Stimulated activated CD8-positive, alpha-beta memory T cell treated with anti-CD3 and anti-CD28 coated beads, Interleukin-7, amount 100 ng/mL, for 24 hours (primary cell): ENCODE measurements around the gene CDK5RAP1.
"Not testable (repeated sequence)": the region's sequence is repeated elsewhere in the genome, so short reads cannot be mapped to it uniquely, and the experiment has no call there.

Experiments used
- DNase-seq: peaks from one replicate; pipeline ENCODE4 v3.0.0-alpha.2; 2020; ENCODE audit warnings: low read depth

Gene CDK5RAP1

DNA sequence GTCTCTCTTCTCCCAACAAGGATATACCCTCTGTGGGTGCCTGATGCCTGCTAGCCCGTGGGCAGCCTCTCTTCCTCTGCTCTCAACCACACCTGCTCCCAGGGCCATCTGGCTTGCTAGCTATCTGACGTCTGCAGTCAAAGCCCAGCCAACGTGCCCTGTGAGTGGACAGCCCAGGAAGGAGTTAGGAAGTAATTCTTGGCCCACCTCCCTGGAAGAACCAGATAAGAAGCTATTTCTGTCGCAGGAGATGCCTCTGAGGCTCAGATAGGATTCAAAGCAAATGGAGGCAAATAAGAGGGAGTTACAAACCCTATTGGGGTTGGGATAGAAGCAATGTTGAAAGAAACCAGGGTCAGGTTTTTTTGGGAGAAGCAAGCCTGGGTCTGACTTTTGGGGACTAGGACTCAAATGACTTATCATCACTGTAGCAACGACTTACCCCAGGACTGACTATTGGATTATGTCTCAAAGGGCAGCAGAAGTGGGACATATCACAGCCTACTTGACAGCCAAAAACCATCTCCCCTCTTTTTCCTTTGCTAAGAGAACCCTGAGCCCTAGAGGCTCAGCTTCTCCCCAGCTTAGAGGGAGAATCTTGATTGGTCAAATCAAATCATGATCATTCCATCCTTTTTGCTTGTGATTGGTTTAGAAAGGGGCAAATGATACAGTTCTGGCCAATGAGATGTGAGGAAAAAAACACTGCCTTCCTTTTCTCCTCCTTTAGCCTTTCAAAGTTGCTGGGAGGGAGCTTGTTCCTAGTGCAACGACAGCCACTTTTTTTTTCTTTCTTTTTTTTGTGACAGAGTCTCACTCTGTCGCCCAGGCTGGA is 18.0 kb upstream of the CDK5RAP1 start:
- no peak for DNase-seq

DNA sequence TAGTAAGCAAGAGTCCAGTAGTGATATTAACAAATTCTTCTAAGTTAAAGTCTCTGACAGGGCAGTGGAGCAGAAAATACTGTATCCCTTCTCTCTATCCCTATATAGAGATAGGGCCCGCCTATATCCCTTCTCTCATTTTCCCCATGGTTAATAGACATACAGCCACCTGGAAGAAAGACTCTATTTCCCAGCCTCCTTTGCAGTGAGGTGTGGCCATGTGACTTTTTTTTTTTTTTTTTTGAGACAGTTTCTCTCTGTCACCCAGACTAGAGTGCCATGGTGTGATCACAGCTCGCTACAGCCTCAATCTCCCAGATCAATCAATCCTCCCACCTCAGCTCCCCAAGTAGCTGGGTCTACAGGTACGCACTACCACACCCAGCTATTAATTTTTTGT is 16.7 kb upstream of the CDK5RAP1 start:
- DNase-seq = no peak

DNA sequence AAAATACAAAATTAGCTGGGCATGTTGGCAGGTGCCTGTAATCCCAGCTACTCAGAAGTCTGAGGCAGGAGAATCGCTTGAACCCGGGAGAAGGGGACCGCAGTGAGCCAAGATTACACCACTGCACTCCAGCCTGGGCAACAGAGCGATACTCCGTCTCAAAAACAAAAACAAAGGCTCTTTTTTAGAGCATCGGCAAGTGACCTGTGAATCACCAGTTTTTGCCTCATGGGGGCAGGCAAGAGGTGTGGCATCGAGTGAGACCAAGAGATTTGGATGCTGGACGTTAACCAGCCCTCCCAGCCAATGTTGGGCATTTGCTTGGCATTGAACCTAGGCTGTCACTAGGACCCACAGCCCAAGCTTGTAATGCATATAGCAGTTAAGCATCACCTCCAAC is 14.6 kb upstream of the CDK5RAP1 start:
- DNase-seq = no peak

DNA sequence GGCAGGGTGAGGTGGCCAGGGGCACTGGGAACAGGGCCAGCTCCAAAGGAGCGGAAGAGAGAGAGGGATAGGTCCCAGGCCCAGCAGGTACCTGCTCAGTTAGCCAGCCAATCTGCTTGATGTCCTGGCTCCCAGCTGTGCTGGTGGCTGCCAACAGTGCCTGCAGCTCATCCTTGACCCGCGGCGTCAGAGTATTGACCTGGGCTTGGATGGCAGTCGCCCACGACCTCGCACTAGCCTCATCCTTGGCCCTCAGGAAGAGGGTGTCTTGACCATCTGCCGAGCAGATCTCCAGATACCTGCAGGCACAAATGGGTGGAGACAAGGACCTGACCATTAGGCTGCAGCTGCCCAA is 11.1 kb upstream of the CDK5RAP1 start:
- no peak for DNase-seq

DNA sequence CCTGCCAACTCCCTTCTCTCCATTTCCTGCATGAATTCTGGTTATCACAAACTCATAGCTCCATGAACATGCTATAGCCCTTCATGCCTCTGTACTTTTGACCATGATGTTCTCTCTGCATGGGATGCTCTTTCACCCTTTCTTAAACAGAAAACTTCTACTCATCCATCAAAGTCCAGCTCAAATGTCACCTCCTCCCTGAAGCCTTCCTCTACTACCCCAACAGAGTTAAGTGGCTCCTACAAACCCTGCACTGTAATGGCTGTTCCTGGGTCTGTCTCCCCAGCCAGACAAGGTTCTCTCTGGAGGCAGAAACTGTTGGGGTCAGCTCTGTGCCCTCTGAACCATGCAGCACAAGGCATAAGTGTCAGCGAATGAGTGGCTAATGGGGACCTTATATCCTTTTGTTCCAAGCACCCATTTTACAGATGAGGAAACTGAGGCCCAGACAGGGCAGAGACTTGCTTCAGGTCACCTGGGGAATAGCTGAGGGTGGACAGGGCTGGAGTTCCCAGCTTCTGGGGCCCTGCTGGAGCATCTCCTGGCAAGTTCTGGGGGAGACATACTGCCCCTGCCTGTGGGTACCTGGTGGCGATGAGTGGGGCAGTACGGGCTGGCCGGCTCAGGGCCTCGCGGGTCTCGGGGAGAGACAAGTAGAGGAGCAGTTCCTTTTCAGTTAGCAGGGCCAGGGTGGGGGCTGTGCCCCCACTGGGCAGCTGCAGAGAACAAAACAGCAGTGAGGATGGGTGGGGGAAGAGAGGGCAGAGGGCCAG is 10.6 kb upstream of the CDK5RAP1 start:
- DNase-seq = no peak

DNA sequence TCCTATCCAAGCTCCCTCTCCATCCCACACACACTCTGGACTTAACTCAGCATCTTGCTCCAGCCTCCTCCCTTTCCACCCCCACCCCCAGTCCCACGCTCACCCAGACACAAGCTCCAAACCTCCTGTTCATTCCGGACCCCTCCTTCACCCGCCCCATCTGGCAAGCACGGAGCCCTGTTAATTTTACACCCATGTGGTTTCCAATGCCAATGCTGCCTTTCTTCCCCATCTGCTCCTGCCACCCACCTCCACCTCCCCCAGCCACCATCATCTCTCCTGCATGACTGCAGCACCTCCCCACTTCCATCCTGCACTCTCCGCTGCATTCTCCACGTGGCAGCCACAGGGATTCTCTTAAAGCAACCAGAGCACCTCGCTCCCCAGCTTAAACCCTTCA is 9.9 kb upstream of the CDK5RAP1 start:
- no peak for DNase-seq

DNA sequence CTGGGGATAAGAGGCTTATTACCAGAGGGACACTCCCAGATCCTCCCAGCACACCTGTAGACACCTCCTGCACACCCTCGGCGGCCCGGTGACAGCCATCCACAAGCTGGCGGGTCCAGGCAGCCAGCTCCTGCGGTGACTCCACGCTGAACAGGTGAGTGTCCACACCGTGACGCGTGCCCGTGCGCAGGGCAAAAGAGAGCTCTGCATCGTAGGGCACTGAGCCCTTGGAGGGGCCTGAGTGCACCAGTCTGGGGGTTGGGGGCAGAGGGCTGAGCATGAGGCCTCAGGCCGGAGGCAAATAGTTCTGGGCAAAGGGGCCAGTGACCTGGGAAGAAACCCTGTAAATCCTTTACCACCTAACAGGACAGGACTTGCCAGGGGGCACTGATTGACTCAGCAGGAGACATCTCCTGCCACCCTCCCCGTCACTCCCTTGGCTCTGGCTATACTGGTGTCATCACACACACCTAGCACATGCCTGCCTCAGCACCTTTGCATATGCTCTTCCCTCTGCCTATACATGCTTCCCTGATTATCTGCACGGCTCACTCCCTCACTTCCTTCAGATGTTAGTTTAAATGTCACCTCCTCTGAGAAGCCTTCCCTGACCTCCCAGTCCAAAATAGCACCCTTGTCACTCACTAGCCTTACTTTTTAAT is 8.9 kb upstream of the CDK5RAP1 start:
- no peak for DNase-seq

DNA sequence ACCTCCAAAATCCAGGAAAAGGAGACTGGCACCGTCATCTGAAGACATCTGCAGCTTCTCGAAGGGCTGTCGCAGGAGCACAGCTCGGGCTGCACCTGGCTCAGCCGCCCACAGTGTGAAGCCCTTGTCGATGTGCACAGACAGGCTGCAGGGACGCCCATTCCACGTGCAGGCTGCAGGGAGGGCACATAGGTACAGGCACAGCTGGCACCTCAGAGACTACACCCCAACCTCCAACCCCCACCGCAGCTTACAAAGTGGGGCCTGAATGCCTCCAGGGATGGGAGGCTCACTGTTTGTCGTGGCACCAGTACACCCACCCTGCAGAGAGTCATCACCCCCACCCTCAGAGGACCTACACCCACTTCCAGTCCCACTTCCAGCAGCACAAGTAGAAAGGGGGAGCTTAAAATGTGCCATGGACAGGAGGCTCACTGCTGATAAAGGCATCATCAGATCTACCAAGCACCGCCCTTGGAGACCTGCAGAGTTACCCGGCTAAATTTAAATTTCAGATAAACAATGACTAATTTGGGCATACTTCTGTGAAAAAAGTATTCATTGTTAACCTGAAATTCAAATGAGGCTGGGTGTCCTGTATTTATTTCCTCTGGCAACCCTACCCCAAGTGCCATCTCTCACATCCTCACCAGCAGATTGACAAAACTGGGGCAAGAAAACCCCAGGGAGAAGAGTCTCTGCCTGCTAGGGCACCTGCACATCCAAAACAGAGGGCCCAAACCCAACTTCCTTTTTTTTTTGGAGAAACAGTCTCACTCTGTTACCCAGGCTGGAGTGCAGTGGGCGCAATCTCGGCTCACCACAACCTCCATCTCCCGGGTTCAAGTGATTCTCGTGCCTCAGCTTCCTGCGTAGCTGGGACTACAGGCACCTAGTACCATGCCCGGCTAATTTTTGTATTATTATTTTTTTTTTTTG is 7.7 kb upstream of the CDK5RAP1 start:
- no peak for DNase-seq

DNA sequence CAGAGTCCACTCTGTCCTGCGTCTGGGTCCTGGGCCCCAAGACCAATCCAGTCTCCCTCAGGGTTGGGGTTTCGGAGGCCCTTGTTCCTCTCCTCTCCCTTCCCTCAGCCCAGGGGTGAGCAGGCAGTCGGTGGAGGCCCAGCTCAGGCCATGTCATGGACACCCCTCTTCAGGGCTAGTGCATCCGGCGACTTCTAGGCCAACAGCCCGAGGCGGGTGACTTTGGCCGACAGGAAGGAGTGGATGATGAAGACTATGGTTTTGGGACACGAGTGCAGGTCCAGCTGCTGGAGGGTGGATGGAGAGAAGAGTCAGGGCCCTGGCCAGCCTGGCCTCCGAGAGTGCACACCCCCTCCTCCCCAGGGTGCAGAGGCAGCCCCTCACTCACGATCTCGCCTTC is 7.0 kb upstream of the CDK5RAP1 start:
- DNase-seq = no peak

DNA sequence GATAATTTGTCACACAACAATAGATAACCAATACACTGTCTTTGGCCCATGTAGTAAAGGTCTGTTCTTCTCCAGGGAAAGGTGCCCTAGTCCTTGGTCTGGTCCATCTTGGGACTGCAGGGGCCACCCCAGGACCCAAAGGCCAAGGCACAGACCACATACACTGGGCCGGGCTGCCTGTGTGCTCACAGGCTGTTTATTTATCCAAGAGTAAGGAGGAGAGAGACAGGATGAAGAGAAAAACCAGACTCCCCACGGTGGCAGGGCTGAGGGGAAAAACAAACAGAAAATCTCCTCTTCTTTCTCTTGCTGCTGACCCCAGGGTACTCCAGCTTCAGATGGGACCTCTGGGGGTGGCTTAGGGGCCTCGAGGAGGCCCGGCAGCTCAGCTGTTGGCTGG is 6.5 kb upstream of the CDK5RAP1 start:
- no peak for DNase-seq

DNA sequence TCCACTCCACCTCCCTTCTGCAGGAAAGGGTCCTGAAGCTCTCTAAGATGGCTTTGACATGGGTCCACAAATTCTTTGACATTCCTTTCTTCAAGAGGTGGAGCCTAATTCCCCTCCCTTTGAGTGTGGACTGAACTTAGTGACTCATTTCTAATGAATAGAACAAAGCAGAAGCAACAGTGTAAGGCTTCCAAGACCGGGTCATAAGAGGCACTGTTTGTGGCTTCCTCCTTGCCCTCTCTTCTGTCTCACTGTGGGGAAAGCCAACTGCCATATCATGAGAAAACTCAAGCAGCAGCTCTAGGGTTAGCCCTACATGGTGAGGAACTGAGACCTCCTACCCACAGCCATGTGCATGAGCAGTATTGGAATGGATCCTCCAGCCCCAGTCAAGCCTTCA is 5.9 kb upstream of the CDK5RAP1 start:
- DNase-seq = no peak

DNA sequence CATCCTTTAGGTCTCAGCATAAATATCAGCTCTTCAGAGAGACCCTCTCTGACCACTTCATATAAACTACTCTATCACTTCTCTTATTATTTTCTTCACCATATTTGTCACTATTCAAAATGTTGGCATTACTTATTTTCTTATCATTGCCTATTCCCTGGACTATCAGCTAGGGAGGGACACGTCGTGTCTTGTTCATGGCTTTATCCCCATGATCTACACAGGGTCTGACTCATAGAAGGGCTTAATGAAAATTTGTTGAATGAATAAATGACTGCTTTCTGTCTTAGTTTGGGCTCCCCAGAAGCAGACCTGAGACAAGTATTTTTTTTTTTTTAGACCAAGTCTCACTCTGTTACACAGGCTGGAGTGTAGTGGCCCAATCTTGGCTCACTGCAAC is 3.0 kb upstream of the CDK5RAP1 start:
- DNase-seq = no peak

DNA sequence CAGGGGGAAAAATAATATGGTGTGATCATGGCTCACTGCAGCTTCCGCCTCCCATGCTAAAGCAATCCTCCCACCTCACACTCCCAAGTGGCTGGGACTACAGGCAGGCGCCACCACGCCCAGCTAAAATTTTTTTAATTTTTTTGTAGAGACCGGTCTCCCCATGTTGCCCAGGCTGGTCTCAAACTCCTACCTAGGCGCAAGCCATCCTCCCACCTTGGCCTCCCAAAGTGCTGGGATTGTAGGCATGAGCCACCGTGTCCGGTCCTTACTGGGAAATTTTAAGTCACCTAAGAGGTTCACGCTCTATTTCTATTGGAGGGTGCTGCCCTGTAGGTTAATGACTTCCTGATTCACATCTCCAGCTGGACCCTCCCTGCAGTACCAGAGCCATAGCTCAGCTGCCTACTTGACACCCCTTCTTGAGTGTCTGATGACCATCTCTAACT is 626 bp upstream of the CDK5RAP1 start:
- no peak for DNase-seq

DNA sequence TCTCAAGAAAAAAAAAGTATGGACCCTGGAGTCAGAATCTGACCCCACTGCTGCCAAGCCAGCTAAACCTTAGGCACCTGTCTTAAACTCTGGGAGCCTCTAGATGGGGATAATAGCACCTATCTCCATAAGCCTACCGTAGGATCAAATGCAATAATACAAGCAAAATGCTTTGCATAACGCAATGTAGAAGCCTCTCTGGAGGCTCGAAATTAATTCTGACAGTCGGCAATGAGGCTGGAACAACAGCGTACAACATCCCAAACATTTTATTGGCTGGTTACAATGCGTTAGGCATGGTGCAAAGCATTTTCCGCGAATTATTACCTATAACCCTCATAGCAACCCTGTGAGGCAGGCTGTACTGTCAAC is 521 bp downstream of the CDK5RAP1 start:
- DNase-seq = no peak

DNA sequence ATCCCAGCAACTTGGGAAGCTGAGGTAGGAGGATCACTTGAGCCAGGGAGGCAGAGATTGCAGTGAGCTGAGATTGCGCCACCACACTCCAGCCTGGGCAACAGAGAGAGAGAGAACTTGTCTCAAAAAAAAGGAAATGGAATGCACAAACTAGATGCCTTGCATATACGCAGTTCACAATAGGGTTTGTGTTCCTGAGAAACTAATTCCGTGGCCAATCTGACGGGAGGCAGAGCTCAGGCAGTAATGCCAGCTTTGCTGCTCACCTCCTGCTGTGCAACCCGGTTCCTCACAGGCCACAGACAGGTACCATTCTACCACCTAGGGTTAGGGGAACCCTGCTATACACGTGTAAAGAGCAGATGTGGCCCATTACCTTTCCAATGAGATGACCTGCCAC is 1.4 kb downstream of the CDK5RAP1 start:
- no peak for DNase-seq

DNA sequence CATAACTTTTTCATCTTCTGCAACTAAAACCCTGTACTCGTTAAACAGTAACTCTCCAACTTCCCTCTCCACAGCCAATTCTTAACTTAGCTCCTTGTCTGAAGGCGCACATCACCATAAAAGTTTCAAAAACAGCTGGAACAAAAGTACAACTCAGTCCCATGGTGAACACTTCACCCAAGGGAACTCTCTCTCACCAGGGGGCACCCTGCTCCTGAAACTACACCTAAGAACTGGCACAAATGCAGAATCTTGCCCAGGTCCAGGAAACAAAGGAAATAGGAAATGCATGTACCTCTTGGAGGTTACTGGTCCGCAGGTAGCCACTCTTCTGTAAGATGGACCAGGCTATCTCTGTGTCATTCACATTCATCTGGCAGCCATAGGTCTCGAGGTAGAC is 6.6 kb downstream of the CDK5RAP1 start:
- DNase-seq = no peak

DNA sequence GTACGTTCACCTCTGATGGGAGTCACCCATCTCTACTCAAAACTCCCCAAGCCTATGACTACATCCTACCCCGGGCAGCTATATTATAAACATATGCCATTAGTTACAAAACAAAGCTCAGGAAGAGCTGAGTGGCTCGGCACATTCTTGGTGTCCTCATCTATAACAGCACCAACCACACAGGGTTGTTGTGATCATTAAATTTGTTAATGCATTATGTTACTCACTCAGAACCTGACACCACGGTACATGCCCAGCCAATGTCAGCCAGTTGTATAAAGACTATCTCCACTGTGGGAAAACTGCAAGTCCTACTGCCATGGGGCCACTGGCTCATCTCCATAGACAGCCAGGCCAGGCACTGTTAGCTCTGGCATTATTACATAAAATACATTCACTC is 7.7 kb downstream of the CDK5RAP1 start:
- no peak for DNase-seq

DNA sequence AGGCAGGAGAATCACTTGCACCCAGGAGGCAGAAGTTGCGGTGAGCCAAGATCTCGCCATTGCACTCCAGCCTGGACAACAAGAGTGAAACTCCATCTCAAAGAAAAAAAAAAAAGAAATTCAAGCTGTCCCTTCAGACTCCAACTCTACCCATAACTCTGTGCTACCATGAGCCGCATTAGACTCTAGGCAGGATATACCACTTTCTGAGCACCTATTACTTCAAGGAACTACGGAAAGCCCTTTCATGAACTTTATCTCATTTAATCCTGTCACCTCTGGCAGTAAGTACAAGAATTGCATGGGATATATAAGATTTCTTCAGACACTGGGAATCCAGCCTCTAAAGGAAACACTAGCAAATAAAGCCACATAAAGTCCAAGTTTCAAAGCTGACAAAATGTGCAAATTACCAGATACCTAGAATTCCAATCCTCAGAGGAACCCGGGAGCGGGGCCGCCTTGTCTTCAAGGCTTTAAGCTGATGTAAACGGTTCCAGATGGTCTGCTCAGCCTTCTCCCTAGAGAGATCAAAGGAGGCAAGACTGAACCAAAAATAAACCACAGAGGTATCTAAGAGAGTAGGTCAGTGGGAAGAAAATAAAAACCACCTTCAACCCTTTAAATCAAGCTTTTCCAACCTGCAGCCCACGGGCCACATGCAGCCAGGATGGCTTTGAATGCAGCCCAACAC is 9.4 kb downstream of the CDK5RAP1 start:
- DNase-seq = no peak

DNA sequence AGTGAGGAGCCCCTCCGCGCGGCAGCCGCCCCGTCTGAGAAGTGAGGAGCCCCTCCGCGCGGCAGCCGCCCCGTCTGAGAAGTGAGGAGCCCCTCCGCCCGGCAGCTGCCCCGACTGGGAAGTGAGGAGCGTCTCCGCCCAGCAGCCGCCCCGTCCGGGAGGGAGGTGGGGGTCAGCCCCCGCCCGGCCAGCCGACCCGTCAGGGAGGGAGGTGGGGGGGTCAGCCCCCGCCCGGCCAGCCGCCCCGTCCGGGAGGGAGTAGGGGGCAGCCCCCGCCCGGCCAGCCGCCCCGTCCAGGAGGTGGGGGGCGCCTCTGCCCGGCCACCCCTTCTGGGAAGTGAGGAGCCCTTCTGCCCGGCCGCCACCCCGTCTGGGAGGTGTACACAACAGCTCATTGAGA is 12.0 kb downstream of the CDK5RAP1 start:
- DNase-seq = not testable (repeated sequence)

DNA sequence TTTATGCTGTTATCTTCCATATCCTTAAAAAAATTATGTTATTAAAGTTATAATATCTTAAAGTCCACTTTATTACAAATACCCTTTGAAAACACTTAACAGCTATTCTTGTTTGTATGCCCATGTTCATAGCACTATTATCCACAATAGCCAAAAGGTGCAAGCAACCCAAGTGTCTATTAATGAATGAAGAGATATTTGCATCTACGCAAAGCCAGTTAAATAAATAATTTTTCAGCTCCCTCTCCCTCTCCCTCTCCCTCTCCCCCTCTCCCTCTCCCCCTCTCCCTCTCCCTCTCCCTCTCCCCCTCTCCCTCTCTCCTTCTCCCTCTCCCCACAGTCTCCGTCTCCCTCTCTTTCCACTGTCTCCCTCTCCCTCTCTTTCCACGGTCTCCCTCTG is 13.1 kb downstream of the CDK5RAP1 start:
- no peak for DNase-seq

DNA sequence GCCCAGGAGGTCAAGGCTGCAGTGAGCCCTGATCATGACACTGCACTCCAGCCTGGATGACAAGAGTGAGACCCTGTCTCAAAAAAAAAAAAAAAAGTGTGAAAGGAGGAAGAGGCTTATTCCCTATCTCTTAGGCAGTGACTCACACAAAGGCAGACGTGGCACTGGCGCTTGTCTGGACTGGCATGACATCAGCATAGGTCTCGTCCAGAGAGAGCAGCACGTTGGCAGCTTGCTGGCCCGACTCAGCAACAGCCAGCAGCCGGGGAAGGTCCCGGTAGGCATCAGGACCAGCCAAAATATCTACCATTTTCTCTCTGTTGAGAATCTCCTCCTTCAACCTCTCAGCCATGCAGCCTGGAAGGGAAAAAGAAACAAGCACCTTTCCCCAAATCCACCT is 14.1 kb downstream of the CDK5RAP1 start:
- no peak for DNase-seq
